Epithelial cell of proximal tubule (primary cell): Measurements from ENCODE around the gene C10orf105. TPM values are rescaled to one million over a fixed set of nuclear protein-coding genes. Genes with fewer than 3 reads are reported as not detected.

Experiments
- DNase-seq: peaks from one replicate; pipeline ENCODE4 v3.0.0-alpha.2; 2011; ENCODE audit warnings: low read depth
- H3K4me3 ChIP-seq: 2 replicates; pipeline ENCODE4 v1.5.1; 2011; ENCODE audit warnings: low read depth, mild to moderate bottlenecking, low read length
- CTCF ChIP-seq: conservative IDR thresholded peaks from 2 replicates; pipeline ENCODE4 v1.5.1; 2012; ENCODE audit warnings: low read depth, mild to moderate bottlenecking, low read length
- total RNA-seq: library from RNA; depleted of rRNA; stranded (reverse); fragments of >200 nt; gene quantifications from 2 replicates; pipeline ENCODE4 v1.2.3, GENCODE V29; 2015

The C10orf105 gene
- total RNA-seq, 1 donor from 2014 or later: not detected

GRCh38 chr10:71755179-71755879 lies 35.8 kb upstream of the C10orf105 start:
- no peak for TF ChIP-seq CTCF
- no peak overlapping the region for H3K4me3 ChIP-seq
- DNase-seq: no peak

- no peak overlapping the region for H3K4me3 ChIP-seq
- DNase-seq: no peak
- no peak for TF ChIP-seq CTCF
Observed at GRCh38 chr10:71754562-71754961, 35.0 kb upstream of the C10orf105 start.

- no peak overlapping the region for H3K4me3 ChIP-seq
- no peak for TF ChIP-seq CTCF
- no peak for DNase-seq
Observed at GRCh38 chr10:71753960-71754505, 34.5 kb upstream of the C10orf105 start.

GRCh38 chr10:71753091-71753959 lies 33.7 kb upstream of the C10orf105 start:
- H3K4me3 ChIP-seq: no peak overlapping the region
- no peak for DNase-seq
- TF ChIP-seq CTCF: no peak

GRCh38 chr10:71752391-71753090 lies 33.0 kb upstream of the C10orf105 start:
- DNase-seq: no peak
- no peak overlapping the region for H3K4me3 ChIP-seq
- TF ChIP-seq CTCF: no peak

- TF ChIP-seq CTCF: no peak
- no peak for DNase-seq
- no peak overlapping the region for H3K4me3 ChIP-seq
Observed at GRCh38 chr10:71751515-71752224, 32.1 kb upstream of the C10orf105 start.
